ENCODE results near the gene PTPRN2.

PTPRN2 gene

DNA sequence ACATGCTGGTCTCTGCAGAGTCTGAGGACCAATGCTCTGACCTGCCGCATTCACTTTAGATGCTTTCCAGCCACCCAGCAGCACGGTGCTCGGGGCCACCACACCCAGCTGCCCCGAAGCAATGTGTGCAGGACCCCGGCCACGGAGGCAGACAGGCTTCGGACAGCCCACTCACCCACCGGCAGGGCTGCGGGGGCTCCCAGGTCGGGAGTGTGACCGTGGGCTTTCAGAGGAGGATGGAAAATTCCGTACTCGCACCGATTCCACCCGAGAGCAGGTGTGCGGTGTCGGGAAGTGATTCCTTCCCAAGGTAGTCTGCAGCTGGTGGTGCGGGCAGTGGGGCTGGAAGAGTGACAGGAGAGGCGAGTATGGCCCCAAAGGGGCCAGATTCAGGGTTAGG is 1059.9 kb downstream of the PTPRN2 start:
- no peak overlapping the region for H4K8ac ChIP-seq (ENCODE audit: low read depth, low read length)
- H3K4me1 ChIP-seq (ENCODE audit: control insufficient read depth, low read depth, low read length): no peaks in the 10 kb centered on the region
- no CpG with 5 or more reads among the region's 19 CpGs for WGBS (ENCODE audit: extremely low coverage, insufficient coverage, low lambda C conversion rate)
- no peak overlapping the region for H3K9ac ChIP-seq (ENCODE audit: low read length)
- DNase-seq: no peak
- H3K56ac ChIP-seq (ENCODE audit: low read length): no peak overlapping the region
- H3K79me2 ChIP-seq (ENCODE audit: control insufficient read depth, insufficient read depth, low read length): no peaks in the 10 kb centered on the region
- no peak overlapping the region for H3K4ac ChIP-seq (ENCODE audit: low read depth, low read length)
- H3K27me3 ChIP-seq (ENCODE audit: insufficient read depth, low read length, poor library complexity): no peaks in the 10 kb centered on the region
- H3K36me3 ChIP-seq (ENCODE audit: control insufficient read depth, insufficient read depth, low read length): no peaks in the 10 kb centered on the region
- H3K4me2 ChIP-seq (ENCODE audit: low read length): no peak overlapping the region
- H2BK120ac ChIP-seq (ENCODE audit: low read depth, low read length): no peak overlapping the region
- no peak overlapping the region for H3K18ac ChIP-seq (ENCODE audit: low read length)
- H3K79me1 ChIP-seq (ENCODE audit: low read length): no peaks in the 10 kb centered on the region
- no peak overlapping the region for H4K5ac ChIP-seq (ENCODE audit: low read length)
- H3K27ac ChIP-seq (ENCODE audit: low read depth, low read length): no peak overlapping the region
- H2BK15ac ChIP-seq (replicated peaks; ENCODE audit: low read depth): no peak overlapping the region
- H3K4me3 ChIP-seq (ENCODE audit: low read length): no peak overlapping the region
- no peak overlapping the region for H2AK5ac ChIP-seq (ENCODE audit: low read length)
- H3K23ac ChIP-seq (ENCODE audit: low read length): no peak overlapping the region
- H2BK5ac ChIP-seq (ENCODE audit: low read length): no peak overlapping the region

DNA sequence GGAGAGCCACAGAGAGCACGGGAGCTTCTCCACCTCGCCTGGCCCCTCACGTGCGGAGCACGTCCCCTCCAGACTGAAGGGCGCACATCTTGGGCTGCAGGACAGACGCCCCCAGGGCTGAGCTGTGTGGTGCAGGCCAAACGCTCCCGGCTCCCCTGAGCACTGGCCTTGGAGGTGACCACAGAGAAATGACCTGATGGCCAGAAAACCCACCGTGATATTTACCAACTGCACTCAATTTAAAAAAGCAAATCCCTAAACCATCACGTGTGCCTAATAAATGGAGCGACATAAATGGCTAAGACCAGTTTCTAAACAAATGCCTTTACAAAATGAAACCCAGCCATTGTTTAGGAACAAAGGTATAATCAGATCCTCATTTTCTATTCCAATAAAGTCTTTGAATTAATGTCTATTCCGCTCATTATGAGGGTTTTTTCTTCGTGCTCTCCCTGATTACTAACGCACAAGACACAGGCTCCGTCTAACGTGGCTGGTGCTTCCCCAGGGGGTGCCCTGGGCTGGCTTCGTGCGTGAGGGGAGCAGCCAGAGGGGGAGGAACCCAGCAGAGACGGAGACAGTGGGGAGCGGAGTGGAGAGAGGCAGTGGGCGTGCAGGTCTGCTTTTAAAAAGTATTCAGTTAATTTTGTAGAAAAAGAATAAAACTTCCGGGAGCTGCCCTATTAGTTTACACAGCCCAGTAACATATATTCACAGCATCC is 1060.5 kb downstream of the PTPRN2 start:
- no CpG with 5 or more reads among the region's 23 CpGs for WGBS (ENCODE audit: extremely low coverage, insufficient coverage, low lambda C conversion rate)
- H3K79me1 ChIP-seq (ENCODE audit: low read length): no peaks in the 10 kb centered on the region
- no peak overlapping the region for H3K4me2 ChIP-seq (ENCODE audit: low read length)
- H3K9ac ChIP-seq (ENCODE audit: low read length): no peak overlapping the region
- H3K56ac ChIP-seq (ENCODE audit: low read length): no peak overlapping the region
- H3K79me2 ChIP-seq (ENCODE audit: control insufficient read depth, insufficient read depth, low read length): no peaks in the 10 kb centered on the region
- no peak overlapping the region for H3K18ac ChIP-seq (ENCODE audit: low read length)
- H2AK5ac ChIP-seq (ENCODE audit: low read length): no peak overlapping the region
- no peaks in the 10 kb centered on the region for H3K27me3 ChIP-seq (ENCODE audit: insufficient read depth, low read length, poor library complexity)
- H2BK15ac ChIP-seq (replicated peaks; ENCODE audit: low read depth): no peak overlapping the region
- H3K4me1 ChIP-seq (ENCODE audit: control insufficient read depth, low read depth, low read length): no peaks in the 10 kb centered on the region
- no peak overlapping the region for H2BK5ac ChIP-seq (ENCODE audit: low read length)
- H3K36me3 ChIP-seq (ENCODE audit: control insufficient read depth, insufficient read depth, low read length): no peaks in the 10 kb centered on the region
- H3K4ac ChIP-seq (ENCODE audit: low read depth, low read length): no peak overlapping the region
- no peak overlapping the region for H4K5ac ChIP-seq (ENCODE audit: low read length)
- no peak overlapping the region for H2BK120ac ChIP-seq (ENCODE audit: low read depth, low read length)
- no peak overlapping the region for H4K8ac ChIP-seq (ENCODE audit: low read depth, low read length)
- no peak for DNase-seq
- H3K23ac ChIP-seq (ENCODE audit: low read length): no peak overlapping the region
- H3K27ac ChIP-seq (ENCODE audit: low read depth, low read length): no peak overlapping the region
- H3K4me3 ChIP-seq (ENCODE audit: low read length): no peak overlapping the region

DNA sequence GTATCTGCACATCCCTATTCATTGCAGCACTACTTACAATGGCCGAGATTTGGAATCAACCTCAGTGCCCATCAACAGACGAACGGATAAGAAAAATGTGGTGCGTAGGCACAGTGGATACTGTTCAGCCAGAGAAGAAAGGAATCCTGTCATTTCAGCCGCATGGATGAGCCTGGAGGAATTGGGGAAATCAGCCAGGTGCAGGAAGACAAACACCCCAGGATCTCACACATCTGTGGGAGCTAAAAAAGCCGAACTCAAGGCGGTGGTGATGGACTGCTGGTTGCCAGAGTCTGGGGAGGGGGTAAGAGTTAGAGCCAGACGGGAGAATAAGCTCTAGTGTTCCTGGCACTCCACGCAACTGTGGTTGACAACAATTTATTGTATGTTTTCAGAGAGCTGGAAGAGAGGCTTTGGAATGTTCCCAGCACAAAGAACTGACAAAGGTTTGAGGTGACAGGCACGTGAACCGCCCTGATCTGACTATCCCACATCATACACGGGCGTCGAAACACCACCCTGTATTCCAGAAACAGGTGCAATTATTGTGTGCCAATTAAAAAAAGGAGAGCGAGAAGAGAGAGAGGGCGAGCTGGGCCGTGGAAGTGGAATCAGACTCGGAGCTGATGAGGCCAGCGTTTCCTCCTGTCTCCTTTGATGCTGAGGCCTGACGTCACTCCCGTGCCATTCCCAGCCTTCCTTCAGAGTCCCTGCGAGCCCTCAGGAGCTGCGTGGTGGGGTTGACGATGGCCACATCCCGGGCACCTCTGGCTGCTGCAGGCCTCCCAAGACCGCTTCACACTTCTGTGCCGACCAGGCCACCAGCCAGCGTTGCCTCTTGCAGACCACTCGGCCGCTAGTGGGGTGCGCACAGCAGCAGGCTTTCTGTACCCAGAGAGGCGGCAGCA is 1061.4 kb downstream of the PTPRN2 start:
- no peak overlapping the region for H2BK120ac ChIP-seq (ENCODE audit: low read depth, low read length)
- no peak overlapping the region for H3K4me3 ChIP-seq (ENCODE audit: low read length)
- H4K8ac ChIP-seq (ENCODE audit: low read depth, low read length): no peak overlapping the region
- H3K4me2 ChIP-seq (ENCODE audit: low read length): no peak overlapping the region
- no peak overlapping the region for H3K4ac ChIP-seq (ENCODE audit: low read depth, low read length)
- no peak overlapping the region for H4K5ac ChIP-seq (ENCODE audit: low read length)
- WGBS (ENCODE audit: extremely low coverage, insufficient coverage, low lambda C conversion rate): no CpG with 5 or more reads among the region's 32 CpGs
- H3K79me1 ChIP-seq (ENCODE audit: low read length): no peaks in the 10 kb centered on the region
- no peak overlapping the region for H3K9ac ChIP-seq (ENCODE audit: low read length)
- H2BK5ac ChIP-seq (ENCODE audit: low read length): no peak overlapping the region
- DNase-seq: no peak
- H3K56ac ChIP-seq (ENCODE audit: low read length): no peak overlapping the region
- no peak overlapping the region for H3K18ac ChIP-seq (ENCODE audit: low read length)
- no peak overlapping the region for H2AK5ac ChIP-seq (ENCODE audit: low read length)
- no peak overlapping the region for H3K23ac ChIP-seq (ENCODE audit: low read length)
- H3K4me1 ChIP-seq (ENCODE audit: control insufficient read depth, low read depth, low read length): no peaks in the 10 kb centered on the region
- H2BK15ac ChIP-seq (replicated peaks; ENCODE audit: low read depth): no peak overlapping the region
- no peak overlapping the region for H3K27ac ChIP-seq (ENCODE audit: low read depth, low read length)
- no peaks in the 10 kb centered on the region for H3K27me3 ChIP-seq (ENCODE audit: insufficient read depth, low read length, poor library complexity)
- H3K36me3 ChIP-seq (ENCODE audit: control insufficient read depth, insufficient read depth, low read length): no peaks in the 10 kb centered on the region
- H3K79me2 ChIP-seq (ENCODE audit: control insufficient read depth, insufficient read depth, low read length): no peaks in the 10 kb centered on the region

DNA sequence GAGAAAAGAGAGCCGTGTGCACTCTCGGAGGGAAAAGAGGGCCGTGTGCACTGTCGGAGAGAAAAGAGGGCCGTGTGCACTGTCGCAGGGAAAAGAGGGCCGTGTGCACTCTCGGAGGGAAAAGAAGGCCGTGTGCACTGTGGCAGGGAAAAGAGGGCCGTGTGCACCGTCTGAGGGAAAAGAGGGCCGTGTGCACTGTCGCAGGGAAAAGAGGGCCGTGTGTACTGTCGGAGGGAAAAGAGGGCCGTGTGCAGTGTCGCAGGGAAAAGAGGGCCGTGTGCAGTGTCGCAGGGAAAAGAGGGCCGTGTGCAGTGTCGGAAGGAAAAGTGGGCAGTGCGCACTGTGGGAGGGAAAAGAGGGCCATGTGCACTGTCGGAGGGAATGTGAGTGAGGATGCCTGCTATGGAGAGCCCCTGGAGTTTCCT is 1062.1 kb downstream of the PTPRN2 start:
- no CpG with 5 or more reads among the region's 23 CpGs for WGBS (ENCODE audit: extremely low coverage, insufficient coverage, low lambda C conversion rate)

DNA sequence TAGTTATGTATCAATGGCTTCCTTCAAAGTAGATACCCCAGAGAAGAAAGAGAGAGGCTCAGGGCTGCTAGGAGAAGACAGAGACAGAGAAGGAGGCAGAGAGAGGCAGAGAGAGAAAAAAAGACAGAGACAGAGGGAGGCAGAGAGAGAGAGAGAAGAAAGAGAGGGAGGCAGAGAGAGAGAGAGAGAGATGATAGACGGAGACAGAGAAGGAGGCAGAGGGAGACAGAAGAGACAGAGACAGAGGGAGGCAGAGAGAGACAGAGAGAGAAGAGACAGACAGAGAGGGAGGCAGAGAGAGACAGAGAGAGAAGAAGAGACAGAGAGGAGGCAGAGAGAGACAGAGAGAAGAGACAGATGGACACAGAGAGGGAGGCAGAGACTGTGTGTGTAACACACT is 1062.9 kb downstream of the PTPRN2 start:
- Histone ChIP-seq H3K18ac (ENCODE audit: low read length) (no peak overlapping the region), H2BK15ac (replicated peaks; ENCODE audit: low read depth) (no peak overlapping the region), H3K79me1 (ENCODE audit: low read length) (no peaks in the 10 kb centered on the region), H2AK5ac (ENCODE audit: low read length) (no peak overlapping the region), H3K4me1 (ENCODE audit: control insufficient read depth, low read depth, low read length) (no peaks in the 10 kb centered on the region), H3K27ac (ENCODE audit: low read depth, low read length) (no peak overlapping the region), H3K4me2 (ENCODE audit: low read length) (no peak overlapping the region), H4K8ac (ENCODE audit: low read depth, low read length) (no peak overlapping the region), H3K23ac (ENCODE audit: low read length) (no peak overlapping the region), H3K36me3 (ENCODE audit: control insufficient read depth, insufficient read depth, low read length) (no peaks in the 10 kb centered on the region), H3K27me3 (ENCODE audit: insufficient read depth, low read length, poor library complexity) (no peaks in the 10 kb centered on the region), H3K9ac (ENCODE audit: low read length) (no peak overlapping the region), H2BK5ac (ENCODE audit: low read length) (no peak overlapping the region), H3K4ac (ENCODE audit: low read depth, low read length) (no peak overlapping the region), H4K5ac (ENCODE audit: low read length) (no peak overlapping the region), H3K79me2 (ENCODE audit: control insufficient read depth, insufficient read depth, low read length) (no peaks in the 10 kb centered on the region), H3K4me3 (ENCODE audit: low read length) (no peak overlapping the region), H2BK120ac (ENCODE audit: low read depth, low read length) (no peak overlapping the region), H3K56ac (ENCODE audit: low read length) (no peak overlapping the region)
- no peak for DNase-seq
- no CpG with 5 or more reads among the region's 1 CpG for WGBS (ENCODE audit: extremely low coverage, insufficient coverage, low lambda C conversion rate)

More for the DNA sequence above, 1062.1 kb downstream of the PTPRN2 start:
- Histone ChIP-seq H3K4me1 (ENCODE audit: control insufficient read depth, low read depth, low read length) (no peaks in the 10 kb centered on the region), H2AK5ac (ENCODE audit: low read length) (no peak overlapping the region), H4K8ac (ENCODE audit: low read depth, low read length) (no peak overlapping the region), H3K23ac (ENCODE audit: low read length) (no peak overlapping the region), H3K18ac (ENCODE audit: low read length) (no peak overlapping the region), H3K9ac (ENCODE audit: low read length) (no peak overlapping the region), H2BK120ac (ENCODE audit: low read depth, low read length) (no peak overlapping the region), H3K4me3 (ENCODE audit: low read length) (no peak overlapping the region), H3K79me1 (ENCODE audit: low read length) (no peaks in the 10 kb centered on the region), H3K4ac (ENCODE audit: low read depth, low read length) (no peak overlapping the region), H3K27me3 (ENCODE audit: insufficient read depth, low read length, poor library complexity) (no peaks in the 10 kb centered on the region), H3K36me3 (ENCODE audit: control insufficient read depth, insufficient read depth, low read length) (no peaks in the 10 kb centered on the region), H3K27ac (ENCODE audit: low read depth, low read length) (no peak overlapping the region), H2BK5ac (ENCODE audit: low read length) (no peak overlapping the region), H4K5ac (ENCODE audit: low read length) (no peak overlapping the region), H3K4me2 (ENCODE audit: low read length) (no peak overlapping the region), H3K56ac (ENCODE audit: low read length) (no peak overlapping the region), H2BK15ac (replicated peaks; ENCODE audit: low read depth) (no peak overlapping the region), H3K79me2 (ENCODE audit: control insufficient read depth, insufficient read depth, low read length) (no peaks in the 10 kb centered on the region)
- DNase-seq: peak; percentile 17
